H7 (cell line): ENCODE results near the gene HHIPL1. TPM values are rescaled to one million over a fixed set of nuclear protein-coding genes. Genes with fewer than 3 reads are reported as not detected.

Source experiments
- DNase-seq: peaks from one replicate; pipeline ENCODE4 v3.0.0; 2012
- H3K27me3 ChIP-seq: 2 replicates; pipeline ENCODE4 v1.6.0; 2011; ENCODE audit warnings: mild to moderate bottlenecking, low read length; ENCODE audit not compliant: control insufficient read depth, insufficient read depth
- H3K36me3 ChIP-seq: replicated peaks from 2 replicates; pipeline ENCODE4 v1.5.1; 2011; ENCODE audit warnings: low read length; ENCODE audit not compliant: control insufficient read depth, insufficient read depth
- H3K4me3 ChIP-seq: 2 replicates; pipeline ENCODE4 v1.5.1; 2011; ENCODE audit warnings: low read depth, mild to moderate bottlenecking, control low read depth, low read length, moderate library complexity; ENCODE audit not compliant: insufficient read depth
- total RNA-seq: library from RNA; depleted of rRNA; stranded (reverse); fragments of >200 nt; shearing (Covaris generic); gene quantifications from 2 replicates; pipeline ENCODE4 v1.2.3, GENCODE V29; 2014

HHIPL1 gene
- total RNA-seq, 1 experiment from 2014 or later = 3.4 TPM

DNA sequence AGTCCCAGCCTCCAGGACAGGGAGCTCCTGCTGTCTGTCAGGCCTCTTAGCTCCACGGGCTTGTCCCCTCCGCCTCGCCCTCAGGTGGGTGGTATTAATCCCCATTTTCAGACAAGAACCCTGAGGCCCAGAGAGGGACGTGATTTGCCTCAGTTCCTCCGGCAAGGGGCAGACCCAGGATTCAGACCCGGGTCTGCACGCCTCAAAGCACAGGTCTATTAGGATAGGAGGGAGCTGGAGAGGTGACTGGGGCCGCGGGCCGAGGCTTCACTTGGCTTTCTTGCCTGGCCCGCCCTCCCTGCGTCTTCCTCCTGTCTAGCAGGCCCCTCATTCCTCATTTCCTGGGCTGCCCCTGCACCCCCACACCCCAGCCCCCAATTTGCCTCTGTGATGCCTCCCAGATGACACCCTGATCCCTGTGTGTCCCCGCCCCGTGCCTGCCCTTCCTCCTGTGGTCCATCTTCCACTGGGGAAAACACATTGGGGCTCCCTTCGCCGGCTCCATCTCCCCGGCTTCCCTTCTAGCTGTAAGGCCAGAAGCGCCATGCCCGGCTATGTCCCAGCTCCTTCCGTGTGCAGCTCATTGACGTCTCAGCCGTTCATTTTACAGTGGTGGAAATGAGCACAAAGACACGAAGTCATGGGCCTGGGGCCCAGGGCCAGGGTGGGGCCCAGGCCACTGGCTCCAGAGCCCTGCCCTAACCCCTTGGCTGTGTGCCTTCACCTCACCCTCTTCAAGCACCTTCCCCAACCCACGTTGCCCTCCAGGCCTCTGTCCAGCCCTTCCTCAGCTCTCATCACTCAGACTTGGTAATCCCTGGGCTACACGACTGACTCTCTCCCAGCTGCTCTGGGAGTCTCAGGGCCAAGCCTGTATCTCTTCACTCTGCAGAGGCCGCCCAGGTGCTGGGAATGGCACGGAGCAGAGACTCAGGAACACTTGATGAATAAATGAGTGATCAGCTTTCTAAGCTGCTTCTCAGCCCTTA is 23.7 kb downstream of the HHIPL1 start:
- Histone ChIP-seq H3K4me3 (no peak overlapping the region), H3K36me3 (no peaks in the 10 kb centered on the region), H3K27me3 (no peaks in the 10 kb centered on the region)
- DNase-seq = no peak

DNA sequence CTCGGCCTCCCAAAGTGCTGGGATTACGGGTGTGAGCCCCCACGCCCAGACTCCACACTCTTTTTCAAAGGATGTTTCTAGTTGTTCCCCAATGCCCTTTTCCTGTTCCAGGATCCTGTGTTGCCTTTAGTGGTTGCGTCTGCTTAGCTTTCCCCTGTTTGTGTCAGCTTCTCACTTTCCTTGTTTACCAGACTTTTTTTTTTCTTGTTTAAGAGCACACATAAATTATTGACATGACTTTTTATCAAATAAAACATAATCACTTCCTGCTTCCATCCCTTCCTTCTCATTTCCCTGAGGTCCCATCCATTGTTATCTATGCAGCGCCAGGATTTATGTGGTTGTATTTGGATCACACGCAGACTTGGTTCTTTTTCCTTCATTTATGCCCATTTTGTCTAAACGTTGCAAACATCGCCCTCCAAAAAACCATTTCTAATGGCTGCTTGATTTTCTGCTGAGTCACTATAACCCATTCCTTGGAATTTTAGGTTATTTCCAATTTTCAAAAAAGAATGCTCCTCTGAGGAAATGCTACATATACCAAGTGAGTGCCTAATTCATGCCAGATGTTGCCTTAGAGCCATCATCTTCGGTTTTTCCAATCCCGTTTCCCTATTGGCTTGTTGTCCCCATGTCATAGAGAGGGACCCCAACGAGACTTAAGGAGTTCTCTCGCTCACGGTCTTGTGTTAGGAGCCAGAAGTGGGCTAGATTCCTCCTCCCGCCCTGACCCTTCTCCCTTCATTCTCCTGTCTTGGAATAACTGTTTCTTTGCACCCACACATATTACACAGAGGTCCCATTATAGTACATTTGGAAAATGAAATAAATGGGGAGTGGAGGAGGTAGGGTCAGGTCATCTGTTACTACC is 25.7 kb downstream of the HHIPL1 start:
- no peaks in the 10 kb centered on the region for H3K27me3 ChIP-seq
- no peak for DNase-seq
- H3K36me3 ChIP-seq = no peaks in the 10 kb centered on the region
- no peak overlapping the region for H3K4me3 ChIP-seq

DNA sequence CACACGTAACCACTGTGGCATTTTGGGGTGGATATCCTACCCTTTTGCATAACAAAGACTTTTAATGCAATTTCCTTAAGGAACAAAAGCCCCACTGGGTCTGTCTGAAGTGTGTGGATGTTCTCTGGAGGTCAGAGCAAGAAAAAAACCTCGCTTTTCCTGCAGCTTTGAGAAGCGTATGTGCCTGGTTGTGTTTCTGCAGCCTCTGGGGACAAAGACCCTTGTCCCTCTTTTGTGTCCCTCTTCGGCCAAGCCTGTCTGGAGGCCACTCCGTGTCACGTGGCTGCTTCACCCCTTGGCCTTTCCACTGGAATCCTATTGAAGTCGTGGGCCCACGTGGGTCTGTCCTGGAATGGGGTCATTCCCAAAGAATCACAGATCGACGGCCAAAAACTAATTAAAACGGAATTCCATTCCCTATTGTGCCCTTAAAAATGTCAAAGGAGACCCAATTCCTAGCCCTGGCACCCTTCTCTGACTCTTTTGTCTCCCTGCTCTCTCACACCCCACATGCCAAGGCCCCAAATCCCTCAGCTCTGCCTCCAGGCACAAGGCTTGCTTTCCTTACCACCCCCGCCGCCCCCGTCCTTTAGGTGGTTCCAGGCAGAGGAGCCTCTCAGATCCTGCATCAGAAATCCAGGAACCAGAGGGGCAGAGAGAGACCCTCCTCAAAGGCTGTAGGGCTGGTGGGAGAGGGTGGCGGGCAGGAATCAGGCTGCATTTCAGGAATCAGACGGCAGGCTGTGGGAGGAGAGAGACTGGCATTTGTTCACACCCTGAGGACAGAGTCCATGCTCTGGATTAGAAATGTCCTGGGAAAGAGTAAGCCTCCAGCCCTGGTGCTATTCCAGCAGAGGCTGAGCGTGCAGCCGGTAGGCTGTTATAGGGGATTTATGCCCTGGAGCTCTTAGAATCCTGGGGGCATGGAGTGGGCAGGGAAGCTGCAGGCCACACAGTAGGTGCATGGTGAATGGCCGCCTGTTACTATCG is 26.6 kb downstream of the HHIPL1 start:
- no peaks in the 10 kb centered on the region for H3K36me3 ChIP-seq
- DNase-seq = no peak
- H3K27me3 ChIP-seq = no peaks in the 10 kb centered on the region
- H3K4me3 ChIP-seq = no peak overlapping the region

DNA sequence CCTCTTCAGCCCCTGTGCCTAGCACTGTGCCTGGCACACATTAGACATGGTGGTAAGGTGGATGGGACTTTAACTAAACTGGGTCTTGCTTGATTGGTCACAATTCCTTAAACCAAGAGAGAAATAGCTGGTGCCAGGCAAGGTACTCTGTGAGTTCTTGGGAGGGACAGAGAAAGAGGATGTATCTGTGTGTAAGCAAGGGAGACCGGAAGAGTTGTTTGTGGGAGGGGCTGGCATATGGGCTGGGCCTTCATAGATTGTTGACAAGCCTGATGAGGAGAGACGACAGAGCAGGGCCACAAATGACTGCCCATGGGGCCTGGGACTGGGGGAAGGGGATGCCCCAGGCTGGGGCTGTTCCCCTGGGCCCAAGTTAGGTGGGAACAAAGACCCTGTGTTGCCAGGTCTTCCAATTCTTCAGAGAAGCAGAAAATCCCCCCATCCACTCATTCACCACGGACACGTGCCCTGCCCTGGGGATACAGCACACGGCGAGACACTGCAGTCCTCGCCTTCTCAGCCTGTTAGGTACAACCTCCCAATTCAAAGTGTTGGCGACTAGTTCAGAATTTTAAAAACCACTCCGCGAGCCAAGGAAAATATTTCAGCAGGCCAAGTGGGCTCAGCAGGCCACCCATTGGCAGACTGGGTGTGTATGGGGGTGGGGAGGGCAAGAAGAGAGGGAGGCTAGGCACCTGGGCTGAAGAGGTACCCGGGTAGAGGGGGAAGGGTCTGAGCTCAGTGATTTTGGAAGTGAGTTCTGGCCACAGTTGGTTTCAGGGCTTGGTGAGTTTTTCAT is 27.8 kb downstream of the HHIPL1 start:
- Histone ChIP-seq H3K4me3 (no peak overlapping the region), H3K27me3 (no peaks in the 10 kb centered on the region), H3K36me3 (no peaks in the 10 kb centered on the region)
- peak; percentile 58 for DNase-seq

DNA sequence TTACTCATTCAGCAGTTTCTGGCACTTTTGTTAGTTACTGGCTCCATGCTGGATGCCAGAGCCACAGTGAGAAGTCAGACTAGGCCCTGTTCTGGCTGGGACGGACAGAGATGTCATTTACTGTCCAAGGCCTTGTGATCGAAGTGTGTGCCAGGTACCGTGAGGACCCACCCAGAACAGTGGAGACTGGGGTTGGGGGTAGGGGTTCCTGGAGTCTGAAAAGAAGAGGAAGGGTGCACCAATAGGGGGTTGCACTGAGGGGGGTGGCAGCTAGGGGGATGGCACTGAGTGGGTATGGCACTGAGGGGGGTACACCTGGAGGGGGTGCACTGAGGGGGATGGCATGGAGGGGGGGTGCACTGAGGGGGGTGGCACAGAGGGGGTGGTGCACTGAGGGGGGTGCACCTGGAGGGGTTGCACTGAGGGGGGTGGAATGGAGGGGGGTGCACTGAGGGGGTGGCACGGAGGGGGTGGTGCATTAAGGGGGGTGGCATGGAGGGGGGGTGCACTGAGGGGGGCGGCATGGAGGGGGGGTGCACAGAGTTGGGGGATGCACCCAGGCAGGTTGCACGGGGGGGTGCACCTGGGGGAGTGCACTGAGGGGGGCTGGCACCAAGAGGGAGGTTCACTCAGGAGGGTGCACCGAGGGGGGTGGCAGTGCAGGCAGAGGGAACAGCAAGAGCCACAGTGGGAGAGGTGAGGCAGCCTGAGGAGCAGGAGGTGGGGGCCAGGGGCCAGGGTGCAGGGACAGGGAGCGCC is 28.6 kb downstream of the HHIPL1 start:
- Histone ChIP-seq H3K36me3 (no peaks in the 10 kb centered on the region), H3K27me3 (no peaks in the 10 kb centered on the region), H3K4me3 (no peak overlapping the region)
- DNase-seq = no peak

DNA sequence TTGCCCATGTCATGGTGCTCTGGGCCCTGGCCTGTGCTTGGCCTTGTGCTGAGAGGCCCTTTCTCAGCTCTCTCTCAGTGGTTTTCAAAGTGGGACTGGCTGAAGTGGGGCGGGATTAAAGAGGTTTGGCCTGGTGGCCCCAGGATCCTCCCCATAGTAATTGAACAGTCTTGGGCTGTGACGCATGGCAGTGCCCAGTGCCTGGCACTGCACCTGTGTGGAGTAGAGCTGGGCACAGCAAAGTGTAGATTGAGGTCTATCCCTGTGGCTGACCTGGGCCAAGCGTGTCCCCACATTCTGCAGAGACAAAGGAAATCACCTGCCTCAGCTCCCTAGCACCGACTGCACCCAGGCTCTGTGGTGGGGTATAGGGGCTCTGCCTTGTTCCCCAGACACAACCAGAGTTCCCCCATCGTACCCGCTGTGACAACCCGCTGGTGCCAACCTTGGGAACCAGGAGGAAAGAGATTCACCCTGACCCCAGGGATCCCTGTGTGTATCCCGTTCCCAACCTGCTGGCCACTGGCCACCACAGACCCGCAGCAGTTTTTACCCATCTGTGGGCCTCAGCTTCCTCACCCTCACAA is 29.2 kb downstream of the HHIPL1 start:
- no peak for DNase-seq
- Histone ChIP-seq H3K4me3 (no peak overlapping the region), H3K27me3 (no peaks in the 10 kb centered on the region), H3K36me3 (no peaks in the 10 kb centered on the region)

DNA sequence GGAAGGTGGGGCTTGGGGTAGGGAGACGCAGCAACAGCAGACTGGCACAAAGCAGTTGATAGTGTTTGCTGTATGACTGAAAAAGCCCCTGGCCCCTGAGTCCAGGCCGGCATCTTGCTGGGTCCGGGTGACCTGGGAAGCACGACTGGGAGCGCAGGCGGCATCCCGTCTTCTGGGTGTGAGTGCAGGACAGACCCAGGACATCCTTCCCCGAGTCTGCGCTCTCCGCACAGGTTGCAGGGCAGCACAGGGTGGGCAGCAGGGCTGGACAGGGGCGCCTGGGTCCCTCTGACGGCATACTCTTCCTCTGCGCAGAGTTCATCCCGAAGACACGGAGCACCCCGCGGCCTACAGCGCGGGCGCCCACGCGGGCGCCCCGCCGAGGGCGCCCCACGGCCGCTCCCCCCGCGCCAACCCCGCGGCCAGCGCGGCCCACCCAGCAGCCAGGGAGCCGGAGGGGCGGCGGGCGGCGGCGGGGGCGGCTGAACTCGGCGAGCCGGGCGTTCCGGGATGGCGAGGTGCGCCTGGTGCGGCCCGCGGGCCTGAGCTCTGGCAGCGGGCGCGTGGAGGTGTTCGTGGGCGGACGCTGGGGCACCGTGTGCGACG is 29.9 kb downstream of the HHIPL1 start:
- H3K36me3 ChIP-seq = no peaks in the 10 kb centered on the region
- H3K27me3 ChIP-seq = no peaks in the 10 kb centered on the region
- DNase-seq = no peak
- no peak overlapping the region for H3K4me3 ChIP-seq

DNA sequence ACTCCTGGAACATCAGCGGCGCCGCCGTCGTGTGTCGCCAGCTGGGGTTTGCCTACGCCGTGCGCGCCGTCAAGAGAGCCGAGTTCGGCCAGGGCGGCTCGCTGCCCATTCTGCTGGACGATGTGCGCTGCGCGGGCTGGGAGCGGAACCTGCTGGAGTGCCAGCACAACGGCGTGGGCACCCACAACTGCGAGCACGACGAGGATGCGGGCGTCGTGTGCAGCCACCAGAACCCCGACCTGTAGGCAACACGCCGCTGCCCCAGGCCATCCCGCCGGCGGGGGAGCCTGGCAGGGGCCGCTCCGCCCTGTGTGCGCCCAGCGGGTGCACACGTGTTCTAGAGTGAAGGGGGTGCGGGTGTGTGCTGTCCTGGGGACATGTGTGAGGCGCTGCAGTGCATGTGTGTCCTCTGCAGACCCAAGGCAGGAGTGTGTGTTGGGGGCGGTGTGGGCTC is 30.5 kb downstream of the HHIPL1 start:
- Histone ChIP-seq H3K27me3 (no peaks in the 10 kb centered on the region), H3K36me3 (no peaks in the 10 kb centered on the region), H3K4me3 (no peak overlapping the region)
- peak; percentile 58 for DNase-seq

DNA sequence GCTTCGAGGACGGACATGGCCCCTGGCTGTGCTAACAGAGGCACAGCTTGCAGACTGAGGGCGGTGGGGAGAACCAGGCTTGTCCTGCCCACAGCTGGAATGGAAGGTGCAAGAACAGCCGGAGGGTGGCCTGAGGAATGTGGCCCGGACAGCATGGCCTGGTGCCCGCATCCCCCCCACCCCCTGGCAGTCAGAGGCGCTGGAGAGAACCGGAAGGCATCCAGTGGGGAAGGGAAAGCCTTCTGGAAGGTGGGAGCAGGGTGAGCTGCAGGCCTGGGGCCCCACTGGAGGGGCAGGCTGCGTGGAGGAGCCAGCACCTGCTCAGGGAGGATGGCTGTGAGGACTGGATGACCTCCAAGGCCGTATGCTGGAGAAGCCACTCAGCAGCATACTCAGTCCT is 31.0 kb downstream of the HHIPL1 start:
- H3K4me3 ChIP-seq = no peak overlapping the region
- DNase-seq = peak; percentile 61
- H3K27me3 ChIP-seq = no peaks in the 10 kb centered on the region
- H3K36me3 ChIP-seq = no peaks in the 10 kb centered on the region

DNA sequence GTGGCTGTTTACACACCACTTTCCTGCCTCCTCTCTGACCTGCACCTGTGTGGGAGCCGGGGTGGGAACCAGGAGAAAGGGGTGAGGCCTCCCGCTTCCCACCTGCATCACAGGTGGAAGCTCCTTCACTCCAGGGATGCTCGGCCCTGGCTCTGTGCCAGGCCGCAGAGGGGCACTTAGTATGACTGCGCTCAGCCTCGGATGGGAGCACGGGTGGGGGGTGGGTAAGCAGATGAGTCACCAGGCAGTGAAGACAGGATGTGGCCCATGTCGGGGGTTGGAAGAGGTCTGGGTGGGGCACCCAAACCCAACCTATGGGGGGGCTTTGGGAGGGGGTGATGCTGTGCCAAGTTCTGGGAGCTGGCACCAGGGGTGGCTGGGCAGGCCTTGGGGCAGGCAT is 31.7 kb downstream of the HHIPL1 start:
- Histone ChIP-seq H3K4me3 (no peak overlapping the region), H3K36me3 (no peaks in the 10 kb centered on the region), H3K27me3 (no peaks in the 10 kb centered on the region)
- no peak for DNase-seq

DNA sequence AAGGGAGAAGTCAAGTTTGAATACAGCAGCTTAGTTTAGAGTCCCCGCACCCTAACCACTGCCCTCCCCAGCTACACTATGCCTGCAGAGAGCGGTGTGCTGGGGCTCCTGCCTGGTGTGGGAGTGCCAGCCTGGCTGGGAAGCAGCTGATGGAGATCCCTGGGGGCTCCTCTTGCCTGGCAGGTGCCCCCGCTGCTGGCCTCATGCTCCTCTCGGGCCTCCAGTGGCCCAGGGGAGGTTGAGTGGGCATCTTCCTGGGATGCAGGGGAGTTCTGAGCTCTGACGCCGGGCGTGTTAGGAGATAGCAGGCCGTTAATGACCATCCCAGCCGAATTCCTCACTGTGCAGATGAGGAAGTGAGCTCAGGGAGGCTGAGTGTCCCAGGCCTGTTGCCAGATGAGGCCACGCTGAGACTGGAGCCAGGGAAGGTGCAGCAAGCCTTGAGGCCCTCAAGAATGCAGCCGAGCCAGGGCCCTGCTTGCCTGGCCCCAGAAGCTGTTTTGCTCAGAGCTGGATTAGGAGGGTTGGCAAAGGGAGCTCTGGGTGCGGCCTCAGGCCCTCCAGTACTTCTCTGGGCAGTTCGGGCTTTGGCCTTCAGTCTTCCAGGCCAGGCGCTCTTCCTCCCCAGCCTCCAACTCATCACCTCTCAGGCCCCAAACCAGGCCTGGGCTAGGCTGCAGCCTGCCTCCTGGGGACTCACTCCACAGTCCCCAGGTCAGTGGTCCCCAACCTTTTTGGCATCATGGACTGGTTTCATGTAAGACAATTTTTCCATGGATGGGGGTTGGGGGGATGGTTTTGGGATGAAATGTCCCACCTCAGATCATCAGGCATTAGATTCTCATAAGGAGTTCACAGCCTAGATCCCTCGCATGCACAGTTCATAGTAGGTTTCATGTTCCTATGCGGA is 32.6 kb downstream of the HHIPL1 start:
- H3K36me3 ChIP-seq = no peaks in the 10 kb centered on the region
- no peaks in the 10 kb centered on the region for H3K27me3 ChIP-seq
- H3K4me3 ChIP-seq = no peak overlapping the region
- DNase-seq = no peak
